ENCODE measurements around the gene ACD.
A peak's percentile ranks its signal among the peaks of the same experiment; 100 is the strongest.

ACD gene

DNA sequence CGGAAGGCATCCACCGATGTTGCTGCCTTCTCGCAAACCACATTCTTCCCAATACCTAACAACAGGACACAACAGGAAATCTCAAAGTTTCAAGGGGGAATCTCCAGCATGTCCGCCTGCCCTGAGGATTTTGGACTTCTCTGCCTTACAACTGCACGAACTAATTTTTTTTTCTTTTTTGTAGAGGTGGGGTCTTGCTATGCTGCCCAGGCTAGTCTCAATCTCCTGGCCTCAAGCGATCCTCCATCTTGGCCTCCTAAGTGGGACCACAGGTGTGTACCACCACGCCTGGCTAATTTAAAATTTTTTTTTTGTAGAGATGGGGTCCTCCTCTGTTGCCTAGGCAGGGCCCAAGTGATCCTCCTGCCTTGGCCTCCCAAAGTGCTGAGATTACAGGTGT lies 15.9 kb upstream of the ACD start:
- DNase-seq (ENCODE audit: low read depth, low spot score): no peak

GRCh38 chr16:67675579-67675935 lies 15.5 kb upstream of the ACD start:
- DNase-seq (ENCODE audit: low read depth, low spot score): no peak

DNA sequence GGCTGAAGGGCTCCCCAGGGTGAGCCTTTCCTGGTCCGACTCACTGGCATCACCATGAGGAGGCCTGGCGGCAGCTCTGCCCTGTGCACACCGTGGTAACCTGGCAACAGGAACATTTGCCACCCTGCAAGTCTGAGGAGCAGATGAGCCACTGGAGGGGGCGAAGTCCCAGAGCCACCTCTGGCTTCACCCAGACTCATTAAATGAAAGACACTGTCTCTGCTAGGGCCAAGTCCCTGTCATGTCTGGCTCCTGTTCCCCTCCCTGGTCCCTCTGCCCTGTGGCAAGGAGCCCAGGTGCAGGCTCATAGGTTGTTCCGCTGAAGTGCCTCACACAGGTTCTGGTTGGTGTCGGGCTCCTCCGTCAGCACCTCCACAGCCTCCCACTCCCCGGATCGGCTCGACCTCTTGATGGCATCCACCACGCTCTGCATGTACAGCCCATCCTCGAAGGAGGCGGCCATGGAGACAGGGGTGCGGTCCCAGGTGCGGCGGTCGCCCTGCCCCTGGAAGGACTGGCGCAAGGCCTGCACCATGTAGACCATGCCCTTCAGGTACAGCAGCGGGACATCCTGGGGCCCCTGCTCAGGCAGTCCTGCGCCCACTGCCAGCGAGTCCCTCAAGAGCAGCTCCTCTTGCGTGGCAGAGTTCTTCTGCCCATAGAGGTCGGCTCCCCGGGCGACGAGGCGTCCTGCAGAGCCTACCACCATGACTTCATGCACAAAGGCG lies 15.0 kb upstream of the ACD start:
- DNase-seq (ENCODE audit: low read depth, low spot score): no peak

DNA sequence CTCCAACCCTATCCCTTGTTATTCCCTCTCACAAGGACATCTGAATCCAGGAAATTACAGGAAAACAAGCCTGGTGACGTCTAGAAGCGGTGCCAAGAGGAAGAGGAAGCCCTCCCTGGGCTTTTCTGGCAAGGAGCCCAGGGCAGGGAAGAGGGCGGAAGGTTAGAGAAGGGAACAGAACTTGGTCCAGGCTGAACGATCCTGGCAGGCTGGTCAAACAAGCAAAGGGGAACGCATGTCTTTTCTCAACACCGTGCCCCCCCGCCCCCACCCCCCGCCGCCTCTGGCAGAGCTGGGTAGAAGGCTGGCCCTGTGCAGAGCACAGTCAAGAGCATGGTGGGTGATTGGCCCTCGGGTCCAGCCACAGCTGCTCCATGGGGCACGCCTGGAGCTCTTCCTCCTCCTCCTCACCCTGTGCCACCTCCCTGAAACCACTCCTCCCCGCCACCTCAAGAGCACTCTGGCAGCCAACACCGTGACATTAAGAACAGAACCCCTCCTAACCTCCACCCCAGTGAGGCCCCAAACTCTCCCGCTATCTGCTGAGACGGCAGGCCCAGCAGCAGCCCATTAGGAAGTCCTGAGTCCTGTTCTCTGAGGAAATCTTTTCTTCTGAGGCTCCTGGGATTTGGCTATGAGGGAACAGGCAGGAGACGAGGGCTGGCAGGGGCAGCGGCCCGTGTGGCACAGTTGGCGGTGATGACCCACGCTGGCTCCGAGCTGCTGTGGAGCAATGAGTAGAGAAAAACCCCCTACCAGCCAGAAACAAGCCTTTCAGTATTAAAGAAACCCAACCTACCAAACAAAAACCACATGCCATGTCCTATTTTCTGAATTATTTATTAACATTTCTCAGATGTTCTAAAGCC lies 13.9 kb upstream of the ACD start:
- no peak for DNase-seq (ENCODE audit: low read depth, low spot score)

DNA sequence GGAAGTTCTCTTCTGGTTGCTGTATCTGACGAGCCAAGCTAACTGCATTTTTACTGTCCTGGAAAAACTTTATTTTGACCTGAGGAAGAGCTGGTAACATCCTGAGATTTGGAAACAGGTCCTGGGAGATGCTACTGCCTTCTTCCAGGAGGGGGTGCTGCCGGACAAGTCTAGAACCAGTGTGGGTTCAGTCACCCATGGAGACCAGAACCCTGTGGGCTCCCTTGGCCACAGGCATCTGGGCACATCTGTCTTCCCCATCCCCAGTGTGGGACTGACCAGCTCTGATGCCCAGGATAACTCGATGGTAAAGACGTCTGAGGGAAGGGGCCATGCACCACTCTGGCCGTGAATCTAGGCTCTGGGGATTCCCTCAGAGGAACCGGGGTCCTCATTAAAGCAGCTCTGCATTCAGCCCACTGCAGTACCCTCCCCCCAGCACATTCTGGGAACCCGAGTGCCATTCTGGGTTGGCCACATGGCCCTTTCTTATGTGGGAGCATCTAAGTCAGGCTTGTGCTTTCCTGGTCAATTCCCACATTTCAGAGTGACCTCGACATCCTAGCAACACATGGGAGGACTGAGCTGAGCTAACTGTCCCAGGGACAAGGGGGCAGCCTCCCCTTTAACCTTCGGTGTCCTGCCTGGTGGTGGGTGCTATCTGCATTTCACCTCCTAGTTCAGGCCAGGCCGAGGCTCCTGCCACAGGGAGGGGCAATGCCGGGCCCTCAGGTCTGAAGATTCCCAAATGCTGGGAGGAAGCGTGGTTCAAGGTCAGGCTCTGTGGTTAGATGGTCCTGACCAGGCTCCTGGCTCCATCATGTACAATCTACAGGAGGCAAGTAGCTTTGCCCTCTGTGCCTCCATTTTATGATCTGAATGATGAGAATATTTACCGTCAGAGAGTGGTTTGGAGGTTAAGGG lies 12.9 kb upstream of the ACD start:
- no peak for DNase-seq (ENCODE audit: low read depth, low spot score)

GRCh38 chr16:67672306-67672705 lies 12.2 kb upstream of the ACD start:
- no peak for DNase-seq (ENCODE audit: low read depth, low spot score)

- no peak for DNase-seq (ENCODE audit: low read depth, low spot score)
Measured at GRCh38 chr16:67669499-67670101, 9.5 kb upstream of the ACD start.

- no peak for DNase-seq (ENCODE audit: low read depth, low spot score)
Measured at GRCh38 chr16:67668495-67669157, 8.6 kb upstream of the ACD start.

- DNase-seq (ENCODE audit: low read depth, low spot score): peak; percentile 72
Measured at GRCh38 chr16:67667817-67668494, 7.9 kb upstream of the ACD start.

DNA sequence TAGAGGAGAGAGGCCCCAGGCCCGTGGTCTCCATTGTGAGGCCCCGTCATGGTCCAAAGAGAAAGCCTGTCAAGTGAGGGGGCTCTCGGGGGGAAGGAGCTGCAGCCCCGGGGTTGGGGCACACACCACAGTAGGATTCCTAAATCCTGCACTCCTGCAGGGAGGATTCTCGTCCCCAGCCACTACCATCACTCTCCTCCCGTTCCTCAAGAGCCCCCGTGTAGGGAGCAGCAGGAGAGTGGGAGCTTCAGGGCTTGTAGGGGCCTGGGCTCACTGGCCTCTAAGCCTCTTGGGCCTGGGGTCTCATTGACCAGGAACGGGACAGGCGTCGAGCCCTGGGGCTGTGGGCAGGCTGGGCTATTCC lies 7.4 kb upstream of the ACD start:
- no peak for DNase-seq (ENCODE audit: low read depth, low spot score)

DNA sequence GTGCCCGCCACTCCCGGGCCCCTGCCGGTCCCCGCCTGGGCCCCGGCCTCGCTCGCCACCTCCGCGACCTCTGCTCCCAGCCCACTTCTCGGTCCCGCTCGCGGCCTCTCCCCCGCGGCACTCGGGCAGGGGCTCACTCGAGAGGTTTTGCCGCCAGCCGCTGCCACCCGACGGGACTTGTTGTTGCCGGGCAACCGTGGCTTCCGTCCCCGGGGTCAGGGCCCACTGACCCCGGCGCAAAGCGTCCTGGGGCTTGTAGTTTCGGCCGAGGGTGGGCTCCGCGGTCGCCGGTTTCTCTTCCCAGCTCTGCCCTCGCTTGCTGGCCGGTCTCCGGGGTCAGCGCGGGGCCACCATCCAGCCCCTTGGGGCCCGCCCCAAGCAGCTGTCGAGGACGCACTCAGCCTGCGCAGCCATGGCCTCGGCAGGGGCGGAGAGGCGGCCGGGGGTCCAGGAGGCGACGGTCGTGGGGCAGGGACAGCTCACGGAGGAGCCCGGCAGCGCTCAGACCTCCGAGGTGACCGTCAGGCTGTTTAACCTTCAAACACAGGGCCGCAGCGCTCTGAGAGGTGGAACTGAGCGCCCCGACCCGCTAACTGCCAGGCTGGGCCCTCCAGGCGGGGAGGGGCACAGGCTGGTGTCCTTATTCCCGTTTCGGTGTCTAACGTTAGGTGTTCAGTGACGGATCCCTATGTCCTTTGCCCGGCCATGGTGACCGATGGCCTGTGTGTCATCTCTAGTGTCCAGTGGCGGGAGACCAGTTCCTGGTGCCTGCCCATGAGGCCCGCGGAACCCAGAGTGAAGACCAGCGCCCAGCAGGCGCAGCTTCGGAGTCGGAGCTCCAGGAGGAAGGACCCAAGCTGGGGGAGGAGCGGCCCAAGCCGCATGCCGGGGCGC lies 6.7 kb upstream of the ACD start, which contains the start of the genes C16orf86 and ENKD1:
Gene C16orf86, plus strand, starts transcription at position 256 of the 894 bp plus-strand sequence. Its CDS starts 157 bp downstream, at position 413.
Gene ENKD1, minus strand, starts transcription at position 192 of the 894 bp plus-strand sequence. CDS start 308 bp downstream, outside the sequence.
- no peak for DNase-seq (ENCODE audit: low read depth, low spot score)

GRCh38 chr16:67666032-67666551 lies 6.0 kb upstream of the ACD start:
- DNase-seq (ENCODE audit: low read depth, low spot score): no peak

DNA sequence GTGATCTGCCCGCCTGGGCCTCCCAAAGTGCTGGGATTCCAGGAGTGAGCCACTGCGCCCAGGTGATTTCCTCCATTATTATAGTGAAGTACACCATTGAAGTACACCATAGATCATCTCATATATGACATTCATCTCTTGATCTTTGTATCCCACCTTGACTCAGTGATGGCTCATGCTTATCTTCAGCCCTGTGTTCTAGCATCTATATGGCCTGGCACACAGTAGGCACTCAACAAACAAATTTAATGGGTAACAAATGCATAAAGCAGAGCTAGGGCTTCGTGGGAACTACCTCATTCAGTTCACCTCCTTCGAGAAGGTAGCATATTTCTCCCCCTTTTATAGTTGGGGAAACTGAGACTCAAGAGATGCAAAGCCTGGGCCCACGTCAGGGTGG lies 5.5 kb upstream of the ACD start:
- DNase-seq (ENCODE audit: low read depth, low spot score): no peak

GRCh38 chr16:67664871-67665270 lies 4.8 kb upstream of the ACD start:
- DNase-seq (ENCODE audit: low read depth, low spot score): no peak

DNA sequence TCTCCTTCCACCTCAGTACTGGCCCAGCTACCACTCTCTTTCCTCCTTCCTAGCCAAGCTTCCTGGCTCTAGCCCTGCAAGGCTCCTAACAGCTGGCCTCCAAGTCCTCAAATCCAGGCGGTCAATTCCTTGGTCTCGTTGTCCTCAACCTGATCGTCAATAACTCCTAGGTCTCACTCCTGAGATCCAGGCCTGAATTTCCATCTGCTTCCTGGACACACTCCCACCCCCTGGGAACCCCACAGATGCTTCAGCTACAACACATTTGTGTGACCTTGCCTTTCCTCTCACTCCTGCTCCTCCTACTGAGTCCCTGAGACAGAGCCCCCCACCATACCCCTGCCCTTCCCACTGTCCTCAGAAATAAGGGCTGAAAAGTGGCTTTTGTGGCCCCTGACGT lies 4.2 kb upstream of the ACD start:
- DNase-seq (ENCODE audit: low read depth, low spot score): no peak

GRCh38 chr16:67663877-67664222 lies 3.8 kb upstream of the ACD start:
- DNase-seq (ENCODE audit: low read depth, low spot score): no peak

DNA sequence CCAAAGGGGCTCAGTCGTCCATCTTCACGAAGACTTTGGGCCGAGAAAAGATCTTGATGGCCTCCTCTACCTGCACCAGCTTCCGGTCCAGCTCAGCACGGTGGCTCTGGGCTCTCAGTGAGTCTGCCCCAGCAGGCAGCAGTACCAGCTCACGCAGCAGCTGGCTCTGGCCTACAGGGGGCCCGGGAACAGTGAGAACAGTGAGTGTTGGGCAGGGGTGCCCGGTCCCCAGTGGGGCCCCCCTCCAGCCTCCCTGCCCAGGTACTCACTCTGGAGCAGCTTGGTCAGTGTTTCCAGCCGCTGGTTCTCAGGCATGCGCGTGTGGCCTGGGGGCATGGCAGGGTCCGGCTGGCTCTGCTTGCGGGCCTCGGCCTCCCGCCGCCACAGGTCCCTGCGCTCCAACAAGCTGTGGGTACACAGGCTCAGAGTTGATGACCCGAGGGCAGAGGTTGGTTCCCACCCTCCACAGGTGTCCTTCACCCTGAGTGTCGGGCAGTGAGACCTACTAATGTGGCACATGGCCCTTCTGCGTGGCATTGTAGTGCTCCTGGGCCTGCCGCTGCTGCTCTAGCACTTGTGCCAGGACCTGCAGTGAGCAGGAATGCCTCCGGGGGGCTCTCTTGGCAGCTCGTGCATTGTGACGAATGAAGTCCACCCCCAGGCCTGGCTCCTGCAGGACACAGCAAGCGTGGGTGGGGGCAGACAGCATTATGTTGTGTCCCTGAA lies 3.3 kb upstream of the ACD start:
- DNase-seq (ENCODE audit: low read depth, low spot score): no peak

GRCh38 chr16:67662653-67663010 lies 2.6 kb upstream of the ACD start:
- DNase-seq (ENCODE audit: low read depth, low spot score): no peak
